GM21717 (cell line): Measurements from ENCODE around the gene CEP250.
"Not testable (repeated sequence)": the region's sequence is repeated elsewhere in the genome, so short reads cannot be mapped to it uniquely, and the experiment has no call there.

Experiments
- ATAC-seq: cut with Tn5 transposase; IDR thresholded peaks from one replicate; pipeline ENCODE4 v1.9.1; 2021; ENCODE audit warnings: mild to moderate bottlenecking, moderate library complexity; ENCODE audit not compliant: unreplicated experiment

The CEP250 gene

GRCh38 chr20:35456700-35457099, 1.3 kb downstream of the CEP250 start:
- not testable (repeated sequence) for ATAC-seq

DNA sequence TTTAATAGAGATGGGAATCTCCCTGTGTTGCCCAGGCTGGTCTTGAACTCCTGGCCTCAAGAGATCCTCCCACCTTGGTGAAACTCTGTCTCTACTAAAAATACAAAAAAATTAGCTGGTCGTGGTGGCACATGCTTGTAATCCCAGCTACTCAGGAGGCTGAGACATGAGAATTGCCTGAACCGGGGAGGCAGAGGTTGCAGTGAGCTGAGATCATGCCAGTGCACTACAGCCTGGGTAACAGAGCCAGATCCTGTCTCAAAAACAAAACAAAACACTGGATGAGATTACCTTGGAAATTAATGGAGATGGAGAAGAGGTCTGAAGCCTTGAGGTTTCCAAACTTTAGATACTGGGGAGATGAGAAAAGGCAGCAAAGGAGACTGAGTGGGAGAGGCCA, 2.1 kb downstream of the CEP250 start:
- ATAC-seq, result not testable (repeated sequence)

GRCh38 chr20:35458388-35458787, 3.0 kb downstream of the CEP250 start:
- ATAC-seq, result no peak

DNA sequence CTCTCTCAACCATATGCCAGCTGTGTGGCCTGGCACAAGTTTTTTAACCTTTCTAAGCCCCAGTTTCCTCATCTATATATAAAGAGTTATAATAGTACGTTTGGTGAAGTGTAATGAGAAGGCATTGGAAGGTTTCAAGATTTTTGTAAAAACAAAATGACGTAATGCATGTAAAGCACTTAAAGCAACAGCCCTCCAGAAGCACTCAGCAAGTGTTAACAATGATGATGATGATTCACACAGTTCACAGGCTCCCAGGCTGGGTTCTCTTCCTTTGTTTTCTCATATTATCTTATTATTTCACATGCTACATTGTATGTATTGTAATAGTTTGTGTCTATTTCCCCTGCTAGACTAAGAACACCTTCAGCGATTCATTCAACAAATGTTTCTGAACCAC, 6.2 kb downstream of the CEP250 start:
- ATAC-seq, result no peak

DNA sequence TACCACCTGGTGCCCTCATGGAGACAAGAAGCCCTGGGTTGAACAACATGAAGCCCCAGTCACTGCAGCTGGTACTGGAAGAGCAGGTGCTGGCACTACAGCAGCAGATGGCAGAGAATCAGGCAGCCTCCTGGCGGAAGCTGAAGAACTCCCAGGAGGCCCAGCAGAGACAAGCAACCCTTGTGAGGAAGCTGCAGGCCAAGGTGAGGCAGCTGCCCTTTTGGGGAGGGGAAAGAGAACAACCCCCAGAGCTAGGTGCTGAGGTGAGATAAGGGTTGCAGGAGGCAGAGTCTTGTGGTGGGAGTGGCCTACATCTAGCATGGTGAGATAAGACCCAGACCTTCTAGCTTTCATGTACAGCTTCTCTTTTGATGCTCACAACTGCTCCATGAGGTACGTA, 7.0 kb downstream of the CEP250 start:
- no peak for ATAC-seq

GRCh38 chr20:35463455-35464300, 8.3 kb downstream of the CEP250 start:
- ATAC-seq, result no peak

DNA sequence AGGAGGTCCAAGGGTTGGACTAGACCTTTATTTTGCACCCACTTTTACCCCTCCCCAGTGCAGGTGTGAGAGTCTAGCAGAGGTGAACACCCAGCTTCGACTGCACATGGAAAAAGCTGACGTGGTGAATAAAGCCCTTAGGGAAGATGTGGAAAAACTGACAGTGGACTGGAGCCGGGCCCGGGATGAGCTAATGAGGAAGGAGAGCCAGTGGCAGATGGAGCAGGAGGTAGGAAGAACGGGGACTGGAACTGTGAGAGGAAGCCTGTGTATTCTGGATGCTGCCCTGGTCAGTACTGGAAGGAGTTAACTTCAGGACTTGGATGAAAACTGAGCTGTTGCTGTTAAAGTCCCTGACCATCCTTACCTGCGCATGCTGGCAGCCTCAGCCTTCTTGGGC, 10.6 kb downstream of the CEP250 start:
- ATAC-seq, result no peak

- ATAC-seq, result no peak
These were observed 11.5 kb downstream of the CEP250 start for GRCh38 chr20:35466856-35467255.

GRCh38 chr20:35467339-35468224, 12.2 kb downstream of the CEP250 start:
- ATAC-seq, result no peak

- no peak for ATAC-seq
These were observed 13.4 kb downstream of the CEP250 start for GRCh38 chr20:35468671-35469334.

DNA sequence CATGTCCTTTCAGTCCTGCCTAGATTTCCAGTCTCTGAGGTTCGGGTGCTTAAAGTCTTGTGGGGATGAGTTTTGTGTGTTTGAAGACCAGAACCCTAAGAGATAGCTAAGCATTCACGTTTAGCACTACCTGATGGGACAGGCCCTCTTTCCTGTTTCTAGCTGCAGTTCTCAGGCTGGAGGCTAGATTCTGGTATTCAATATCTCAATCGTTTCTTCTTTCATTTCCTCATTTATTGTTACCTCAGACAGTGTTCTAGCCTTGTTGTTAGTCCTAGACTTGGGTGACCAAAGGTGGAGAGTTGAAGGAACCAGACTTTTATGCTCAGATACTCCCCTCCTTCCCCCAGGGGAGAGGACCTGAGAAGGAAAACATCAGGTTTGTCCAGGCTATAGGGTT, 16.8 kb downstream of the CEP250 start:
- ATAC-seq, result no peak

- no peak for ATAC-seq
These were observed 18.3 kb downstream of the CEP250 start for GRCh38 chr20:35473684-35474083.

DNA sequence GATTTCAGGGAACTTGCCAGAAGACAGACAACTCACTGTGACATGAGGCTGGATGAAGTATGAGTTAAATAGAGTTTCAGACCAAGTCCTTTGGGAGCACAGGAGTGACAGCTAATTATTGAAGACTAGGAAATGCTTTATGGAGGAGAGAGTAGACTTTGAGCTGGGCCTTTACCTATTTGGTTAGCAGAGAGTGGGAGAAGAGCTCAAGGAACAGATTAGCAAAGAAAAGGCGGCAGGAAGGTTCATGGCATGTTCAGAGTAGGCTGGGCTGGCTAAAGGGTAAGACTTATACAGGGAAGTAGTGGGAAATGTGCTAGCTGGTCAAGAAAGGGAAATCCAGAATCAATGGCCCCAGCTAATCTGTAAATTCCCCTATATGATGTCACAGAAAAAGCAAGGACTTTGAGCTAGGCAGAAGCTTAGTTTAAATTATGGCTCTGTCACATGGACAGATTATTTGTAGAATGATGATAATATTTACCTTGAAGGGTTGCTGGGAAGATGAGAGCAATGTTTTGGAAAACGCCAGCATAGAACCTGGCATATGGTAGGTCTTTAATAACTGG, 19.0 kb downstream of the CEP250 start:
- ATAC-seq, result no peak

DNA sequence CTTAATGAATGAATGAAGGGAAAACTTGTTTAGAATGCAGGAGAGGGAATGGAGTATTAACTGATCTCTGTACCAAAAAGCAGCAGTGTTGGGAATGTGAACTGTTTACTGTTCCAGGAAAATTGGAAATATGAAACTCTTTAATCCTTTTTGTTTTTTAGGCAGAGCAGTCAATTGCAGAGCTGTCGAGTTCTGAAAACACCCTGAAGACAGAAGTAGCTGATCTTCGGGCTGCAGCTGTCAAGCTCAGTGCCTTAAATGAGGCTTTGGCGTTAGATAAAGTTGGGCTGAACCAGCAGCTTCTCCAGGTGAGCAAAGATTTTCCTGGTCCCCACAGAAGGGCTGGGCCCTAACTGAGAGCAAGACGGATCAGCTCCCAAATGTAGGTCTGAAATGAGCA, 20.9 kb downstream of the CEP250 start:
- no peak for ATAC-seq

GRCh38 chr20:35478804-35479472, 23.5 kb downstream of the CEP250 start:
- ATAC-seq, result no peak

DNA sequence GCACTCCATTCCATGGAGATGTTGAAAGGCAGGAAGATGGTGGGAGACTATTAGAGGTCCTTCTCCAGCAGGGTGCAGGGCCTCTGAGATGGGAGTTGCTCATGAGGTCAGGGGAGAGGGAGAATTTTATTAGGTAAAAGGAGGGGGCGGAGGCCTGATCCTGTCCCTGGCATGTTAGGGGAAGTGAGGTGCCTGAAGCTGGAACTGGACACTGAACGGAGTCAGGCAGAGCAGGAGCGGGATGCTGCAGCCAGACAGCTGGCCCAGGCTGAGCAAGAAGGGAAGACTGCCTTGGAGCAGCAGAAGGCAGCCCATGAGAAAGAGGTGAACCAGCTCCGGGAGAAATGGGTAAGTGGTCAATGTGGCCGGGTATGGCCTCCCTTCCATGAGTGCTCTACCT, 24.4 kb downstream of the CEP250 start:
- no peak for ATAC-seq

DNA sequence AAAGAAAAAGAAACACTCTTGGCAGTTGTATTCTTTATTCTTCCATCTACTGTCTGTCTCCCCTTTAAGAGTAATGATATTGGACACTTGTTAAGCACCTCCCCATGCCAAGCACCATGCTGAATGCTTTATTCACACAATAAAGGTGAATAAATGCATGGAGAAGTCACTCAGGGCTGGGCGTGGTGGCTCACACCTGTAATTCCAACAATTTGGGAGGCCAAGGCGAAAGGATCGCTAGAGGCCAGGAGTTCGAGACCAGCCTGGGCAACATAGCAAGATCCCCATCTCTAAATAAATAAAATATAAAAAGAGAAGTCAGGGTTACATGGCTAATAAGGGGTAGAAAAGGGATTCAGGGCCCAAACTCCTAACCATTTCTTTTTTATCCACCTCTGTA, 32.1 kb downstream of the CEP250 start:
- ATAC-seq, result no peak

GRCh38 chr20:35489717-35490116, 34.3 kb downstream of the CEP250 start:
- ATAC-seq, result no peak

DNA sequence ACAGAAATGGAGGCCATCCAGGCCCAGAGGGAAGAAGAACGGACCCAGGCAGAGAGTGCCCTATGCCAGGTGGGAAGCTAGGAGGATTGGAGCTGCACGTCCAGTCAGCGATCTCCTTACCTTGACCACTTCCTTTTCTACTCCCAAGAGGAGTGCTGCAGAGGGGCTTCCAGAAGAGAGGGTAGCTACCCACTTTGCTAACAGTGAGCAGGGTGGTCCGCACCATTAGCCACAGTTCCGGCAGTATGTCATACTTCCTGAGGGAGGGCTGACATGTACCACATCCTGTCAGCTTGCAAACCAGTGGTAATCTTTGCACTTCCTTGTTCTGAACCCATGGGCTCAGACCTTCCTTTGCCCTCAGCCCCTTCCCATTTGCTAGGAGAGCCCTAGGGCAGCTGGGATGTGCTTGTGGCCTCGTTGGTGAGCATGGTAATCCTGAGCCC, 35.4 kb downstream of the CEP250 start:
- peak; percentile 86 for ATAC-seq

DNA sequence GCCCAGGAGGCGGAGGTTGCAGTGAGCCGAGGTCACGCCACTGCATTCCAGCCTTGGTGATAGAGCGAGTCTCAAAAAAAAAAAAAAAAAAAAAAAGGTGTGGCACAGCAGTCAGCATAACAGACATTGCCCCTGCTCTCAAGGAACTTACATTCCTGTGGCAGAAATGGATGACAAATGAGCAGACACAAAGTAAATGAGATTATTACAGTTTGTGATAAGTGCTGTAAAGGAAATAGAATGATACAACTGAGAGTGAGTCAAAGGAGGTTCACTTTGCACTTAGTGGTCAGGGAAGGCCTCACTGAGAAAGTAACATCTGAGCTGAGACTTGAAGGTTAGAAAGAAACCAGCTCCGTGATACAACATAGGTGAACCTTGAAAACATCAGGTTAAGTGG, 36.4 kb downstream of the CEP250 start:
- no peak for ATAC-seq
